Heart right ventricle (tissue), 16 donors: ENCODE results near the gene CPLX3. TPM values are rescaled to one million over a fixed set of nuclear protein-coding genes. Genes with fewer than 3 reads are reported as not detected.

Source experiments
- ATAC-seq, 8 donors: fragments of 200-7000 bp; cut with Tn5 transposase; one replicate each; pipeline ENCODE4 v1.9.1; 2020; ENCODE audit warnings: mild to moderate bottlenecking in 8 of 8, moderate library complexity in 8 of 8, moderate number of reproducible peaks in 1 of 8
- DNase-seq, 2 donors: peaks; one replicate each; pipeline ENCODE4 v3.0.0-alpha.2; 2020
- H3K27ac ChIP-seq, 10 donors: fragments of 200-600 bp; sonication (generic) in 2 of 10; one replicate each; pipeline versions ENCODE4 v1.5.0 to v1.8.0; 2020 to 2022; ENCODE audit warnings: mild to moderate bottlenecking in 3 of 10
- H3K27me3 ChIP-seq, 7 donors: fragments of 200-600 bp; one replicate each; pipeline ENCODE4 v1.8.0; 2021 to 2022; ENCODE audit warnings: mild to moderate bottlenecking in 2 of 7
- H3K36me3 ChIP-seq, 9 donors: fragments of 200-600 bp; sonication (generic) in 1 of 9; one replicate each; pipeline versions ENCODE4 v1.5.0 to v1.8.0; 2020 to 2022; ENCODE audit warnings: mild to moderate bottlenecking in 2 of 9
- H3K4me1 ChIP-seq, 9 donors: fragments of 200-600 bp; sonication (generic) in 1 of 9; one replicate each; pipeline versions ENCODE4 v1.5.0 to v1.8.0; 2020 to 2022; ENCODE audit warnings: mild to moderate bottlenecking in 4 of 9
- H3K4me3 ChIP-seq, 10 donors: fragments of 200-600 bp; sonication (generic) in 2 of 10; one replicate each; pipeline versions ENCODE4 v1.5.0 to v1.8.0; 2020 to 2022; ENCODE audit warnings: mild to moderate bottlenecking in 7 of 10, moderate library complexity in 2 of 10
- H3K9me3 ChIP-seq, 11 donors: fragments of 200-600 bp in 10 of 11; sonication (generic) in 2 of 11; one replicate each; pipeline versions ENCODE4 v1.5.0 to v1.8.0; 2013 to 2022; ENCODE audit warnings: mild to moderate bottlenecking in 2 of 11, control low read depth in 1 of 11, moderate library complexity in 1 of 11
- WGBS, 2 donors: extraction: QIAGEN DNeasy Blood & Tissue Kit; methylation state at CpG; one replicate each; pipeline ENCODE4 v1.1.7; 2013; ENCODE audit warnings: inconsistent platforms in 1 of 2; 5-methylcytosine and 5-hydroxymethylcytosine counted together
- intact Hi-C, 10 donors: fragments of 100-400 bp; cut with DNase I; formaldehyde crosslinking; loops; one replicate each; pipeline versions ENCODE4 v1.11.1 to v1.14.2; 2022
- polyA plus RNA-seq, 2 donors: library from polyadenylated mRNA; stranded (reverse); fragments of 200-250 nt; gene quantifications; one replicate each; pipeline ENCODE4 v1.2.3, GENCODE V29; 2013
- total RNA-seq, 10 donors: library from RNA; stranded (reverse); fragmentation: NEBNext Ultra II Directional in 3 of 10; extraction: Animal tissue kit (Norgen Biotek cat#: 25700) in 3 of 10; gene quantifications; one replicate each; pipeline versions ENCODE4 v1.2.1 to v1.2.4, GENCODE V29; 2021 to 2023
- TF ChIP-seq, protein P1 (sequence below), 9 donors: fragments of 200-600 bp; sonication (generic) in 2 of 9; IDR thresholded peaks; one replicate each; pipeline versions ENCODE4 v1.5.0 to v1.8.0; 2021 to 2022; ENCODE audit warnings: antibody characterized with exemption in 9 of 9, mild to moderate bottlenecking in 5 of 9, moderate library complexity in 1 of 9
- donor health status: Arrhythmogenic right ventricular cardiomyopathy.
- donor health status: ischemic (EF 13 %, LVEDD 7.1; RV severe dilation, severe dysfunction).
- donor health status: healthy with polysubstance abuse.
- donor health status: DM: no; HTN: yes; CAD: no.
- donor health status: DM: no; HTN: no; CAD: no.
- donor health status: ischemic (EF 25% LVEDD 6.9; RV normal size, moderate dysfunction).
- donor health status: ischemic (EF 25% LVEDD 5.7; RV mildly dilated, moderate dysfunction).
- donor health status: healthy.
- donor health status: DM: yes; HTN: yes; CAD: no.
- donor health status: Ischemic cardiomyopathy.
- donor health status: ischemic (EF 35%, LVEDD 5.7; RV mildly dilated, moderate dysfunction).
- donor health status: nonischemic (EF 11% LVEDD 7.7; RV severe dilation, severe dysfunction).
- donor health status: DM: yes; HTN: yes; CAD: no.
- donor health status: PGD.
- donor health status: ischemic (EF 29% LVEDD 5.4; RV normal size, mild dysfunction).
- donor health status: nonischemic (EF 23%, LVEDD 6.1; RV moderate dilation, normal function).

Gene CPLX3
- total and polyA plus RNA-seq, 12 donors = 0.04 to 14.6 (median 1.3) TPM; not detected in 1

DNA sequence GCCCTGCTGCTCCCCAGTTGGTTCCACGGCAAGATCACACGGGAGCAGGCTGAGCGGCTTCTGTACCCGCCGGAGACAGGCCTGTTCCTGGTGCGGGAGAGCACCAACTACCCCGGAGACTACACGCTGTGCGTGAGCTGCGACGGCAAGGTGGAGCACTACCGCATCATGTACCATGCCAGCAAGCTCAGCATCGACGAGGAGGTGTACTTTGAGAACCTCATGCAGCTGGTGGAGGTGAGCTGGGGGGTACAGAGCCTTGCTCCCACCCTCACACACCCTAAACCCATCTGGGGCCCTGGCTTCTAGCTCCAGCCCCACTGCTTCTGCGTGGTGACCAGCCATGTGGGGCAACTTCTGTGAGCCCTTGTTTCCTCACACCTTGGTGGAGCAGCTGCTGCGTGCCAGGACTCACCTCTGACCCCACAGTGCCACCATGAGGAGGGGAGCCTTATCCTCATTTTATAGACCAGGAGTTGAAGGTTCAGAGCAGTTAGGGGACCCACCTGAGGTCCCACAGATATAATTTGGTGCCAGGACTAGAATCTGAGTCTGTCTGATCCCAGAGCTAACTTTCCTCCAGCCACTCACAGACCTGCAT lies 27.1 kb upstream of the CPLX3 start:
- H3K4me1 ChIP-seq = peaks cover 4 to 61% (median 29%) of the 10 kb centered on the region in 9 donors
- DNase-seq = no peak
- H3K4me3 ChIP-seq = no peak overlapping the region
- ATAC-seq = no peak
- peaks cover 3 to 85% (median 35%) of the 10 kb centered on the region in 9 donors for H3K36me3 ChIP-seq
- intact Hi-C loops = no loop called here
- no peaks in the 10 kb centered on the region for H3K27me3 ChIP-seq
- WGBS, 2 donors = 89 to 91% methylated on average over 16 of the region's 16 CpGs
- no peaks in the 10 kb centered on the region for H3K9me3 ChIP-seq
- peak overlapping the region in 6 of 10 donors; percentile 10 to 75 (median 56) for H3K27ac ChIP-seq
- TF ChIP-seq, protein P1, sequence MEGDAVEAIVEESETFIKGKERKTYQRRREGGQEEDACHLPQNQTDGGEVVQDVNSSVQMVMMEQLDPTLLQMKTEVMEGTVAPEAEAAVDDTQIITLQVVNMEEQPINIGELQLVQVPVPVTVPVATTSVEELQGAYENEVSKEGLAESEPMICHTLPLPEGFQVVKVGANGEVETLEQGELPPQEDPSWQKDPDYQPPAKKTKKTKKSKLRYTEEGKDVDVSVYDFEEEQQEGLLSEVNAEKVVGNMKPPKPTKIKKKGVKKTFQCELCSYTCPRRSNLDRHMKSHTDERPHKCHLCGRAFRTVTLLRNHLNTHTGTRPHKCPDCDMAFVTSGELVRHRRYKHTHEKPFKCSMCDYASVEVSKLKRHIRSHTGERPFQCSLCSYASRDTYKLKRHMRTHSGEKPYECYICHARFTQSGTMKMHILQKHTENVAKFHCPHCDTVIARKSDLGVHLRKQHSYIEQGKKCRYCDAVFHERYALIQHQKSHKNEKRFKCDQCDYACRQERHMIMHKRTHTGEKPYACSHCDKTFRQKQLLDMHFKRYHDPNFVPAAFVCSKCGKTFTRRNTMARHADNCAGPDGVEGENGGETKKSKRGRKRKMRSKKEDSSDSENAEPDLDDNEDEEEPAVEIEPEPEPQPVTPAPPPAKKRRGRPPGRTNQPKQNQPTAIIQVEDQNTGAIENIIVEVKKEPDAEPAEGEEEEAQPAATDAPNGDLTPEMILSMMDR (IDR thresholded peaks at IDR 0.05) = no peak

DNA sequence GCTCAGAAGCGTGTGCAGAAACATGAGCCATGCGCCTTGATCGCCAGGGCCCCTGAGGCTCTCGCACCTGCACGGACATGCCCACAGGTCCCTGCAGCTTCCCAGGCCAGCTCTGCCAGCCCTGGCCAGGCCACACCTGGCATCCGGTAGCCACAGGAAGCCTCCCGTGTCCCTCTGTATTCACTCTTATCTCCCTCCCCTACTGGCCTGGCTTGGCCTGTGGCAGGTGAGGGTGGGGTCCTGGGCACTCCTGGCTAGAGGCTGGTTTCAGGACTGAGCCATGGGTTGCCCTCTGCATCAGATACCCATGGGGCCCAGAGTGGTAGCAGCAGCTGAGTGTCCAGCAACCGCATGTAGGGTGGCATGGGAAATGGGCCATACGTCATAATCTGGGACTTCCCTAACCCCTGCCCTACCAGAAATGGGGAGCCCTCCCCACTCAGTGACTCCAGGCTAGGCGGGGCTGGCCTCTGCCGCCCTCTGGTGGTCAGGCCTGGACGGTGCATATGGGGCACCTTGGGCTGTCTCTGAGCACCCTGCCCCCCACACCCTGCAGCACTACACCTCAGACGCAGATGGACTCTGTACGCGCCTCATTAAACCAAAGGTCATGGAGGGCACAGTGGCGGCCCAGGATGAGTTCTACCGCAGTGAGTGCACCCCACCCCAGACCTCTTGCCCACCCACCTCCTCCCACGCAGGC lies 26.4 kb upstream of the CPLX3 start:
- intact Hi-C loops = loop anchor here in 4 of 10 donors (2.0 to 5.0 kb wide), 3 partner anchors 19 to 33 kb away; no protein-coding TSS in a partner anchor
- Histone ChIP-seq H3K4me1 (peaks cover 4 to 55% (median 23%) of the 10 kb centered on the region in 9 donors), H3K27ac (peak overlapping the region in 7 of 10 donors; percentile 10 to 75 (median 51)), H3K27me3 (no peaks in the 10 kb centered on the region), H3K9me3 (no peaks in the 10 kb centered on the region), H3K4me3 (no peak overlapping the region), H3K36me3 (peaks cover 3 to 89% (median 35%) of the 10 kb centered on the region in 9 donors)
- DNase-seq (peak; percentile 72 to 76), ATAC-seq (peak; percentile 82 to 93 (median 88))
- 49% methylated on average over 18 of the region's 18 CpGs for WGBS, 2 donors
- TF ChIP-seq, protein P1 (IDR thresholded peaks at IDR 0.05) = peak in 8 of 9 donors; percentile 92 to 99 (median 98)

DNA sequence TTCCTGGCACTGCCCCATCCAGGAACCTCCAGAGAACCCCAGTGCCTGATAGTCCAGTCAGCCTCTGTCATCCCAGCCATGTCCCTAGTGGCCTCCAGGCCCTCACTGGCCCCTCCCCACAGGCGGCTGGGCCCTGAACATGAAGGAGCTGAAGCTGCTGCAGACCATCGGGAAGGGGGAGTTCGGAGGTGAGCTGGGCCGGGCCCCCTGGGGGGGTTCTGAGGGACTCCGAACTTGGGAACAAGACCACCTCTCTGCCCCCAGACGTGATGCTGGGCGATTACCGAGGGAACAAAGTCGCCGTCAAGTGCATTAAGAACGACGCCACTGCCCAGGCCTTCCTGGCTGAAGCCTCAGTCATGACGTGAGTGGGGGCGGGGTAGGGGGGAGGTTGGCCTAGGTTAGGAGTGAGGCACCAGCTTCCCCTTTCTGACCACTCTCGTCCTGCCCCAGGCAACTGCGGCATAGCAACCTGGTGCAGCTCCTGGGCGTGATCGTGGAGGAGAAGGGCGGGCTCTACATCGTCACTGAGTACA lies 25.8 kb upstream of the CPLX3 start:
- TF ChIP-seq, protein P1 (IDR thresholded peaks at IDR 0.05) = no peak
- intact Hi-C loops = loop anchor here in 4 of 10 donors (2.0 to 5.0 kb wide), 3 partner anchors 20 to 33 kb away; no protein-coding TSS in a partner anchor
- ATAC-seq (no peak), DNase-seq (no peak)
- Histone ChIP-seq H3K4me1 (peaks cover 4 to 48% (median 23%) of the 10 kb centered on the region in 9 donors), H3K27ac (peak overlapping the region in 3 of 10 donors; percentile 51 to 75 (median 68)), H3K4me3 (no peak overlapping the region), H3K9me3 (no peaks in the 10 kb centered on the region), H3K36me3 (peaks cover 3 to 85% (median 35%) of the 10 kb centered on the region in 9 donors), H3K27me3 (no peaks in the 10 kb centered on the region)
- 84 to 91% methylated on average over 20 of the region's 20 CpGs for WGBS, 2 donors

DNA sequence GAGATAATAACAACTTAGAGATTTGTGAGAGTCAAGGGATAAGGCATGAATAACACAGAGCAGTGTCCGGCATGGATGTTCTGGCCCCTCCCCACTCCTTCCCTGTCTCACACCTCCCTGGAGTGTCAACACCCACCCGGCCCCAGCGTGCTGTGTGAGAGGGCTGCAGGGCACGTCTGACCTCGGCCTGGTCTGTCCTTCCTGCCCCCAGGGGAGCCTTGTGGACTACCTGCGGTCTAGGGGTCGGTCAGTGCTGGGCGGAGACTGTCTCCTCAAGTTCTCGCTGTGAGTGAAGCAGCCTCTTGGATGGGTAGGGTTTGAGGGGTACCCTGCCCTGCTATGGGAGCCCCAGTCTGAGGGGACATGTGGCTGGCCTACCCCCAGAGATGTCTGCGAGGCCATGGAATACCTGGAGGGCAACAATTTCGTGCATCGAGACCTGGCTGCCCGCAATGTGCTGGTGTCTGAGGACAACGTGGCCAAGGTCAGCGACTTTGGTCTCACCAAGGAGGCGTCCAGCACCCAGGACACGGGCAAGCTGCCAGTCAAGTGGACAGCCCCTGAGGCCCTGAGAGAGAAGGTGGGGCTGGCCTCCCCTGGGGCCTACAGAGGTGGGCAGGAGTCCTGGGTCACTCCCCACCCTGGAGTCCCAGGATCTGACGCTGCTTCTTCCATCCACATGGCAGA lies 25.0 kb upstream of the CPLX3 start:
- Histone ChIP-seq H3K36me3 (peaks cover 3 to 78% (median 35%) of the 10 kb centered on the region in 9 donors), H3K4me1 (peaks cover 4 to 40% (median 21%) of the 10 kb centered on the region in 9 donors), H3K27me3 (no peaks in the 10 kb centered on the region), H3K9me3 (no peaks in the 10 kb centered on the region), H3K4me3 (no peak overlapping the region), H3K27ac (no peak overlapping the region)
- DNase-seq (no peak), ATAC-seq (no peak)
- intact Hi-C loops = loop anchor here in 4 of 10 donors (2.0 to 5.0 kb wide), 3 partner anchors 21 to 34 kb away; no protein-coding TSS in a partner anchor
- 83 to 87% methylated on average over 18 of the region's 18 CpGs for WGBS, 2 donors
- TF ChIP-seq, protein P1 (IDR thresholded peaks at IDR 0.05) = no peak
